H1 (cell line): ENCODE results near the gene PTGDR2. TPM values are rescaled to one million over a fixed set of nuclear protein-coding genes. Genes with fewer than 3 reads are reported as not detected.
"Not testable (repeated sequence)": the region's sequence is repeated elsewhere in the genome, so short reads cannot be mapped to it uniquely, and the experiment has no call there.

ENCODE experiments used
- CTCF ChIA-PET: fragments of 300-600 bp; sonication (Branson Sonifier 250); formaldehyde crosslinking; loops from one replicate; lab custom pipeline; 2021; ENCODE audit not compliant: partially characterized antibody; lab: Charles Lee
- POLR2A ChIA-PET: fragments of 300-600 bp; sonication (Branson Sonifier 250); formaldehyde crosslinking; loops from one replicate; lab custom pipeline; 2021; ENCODE audit warnings: inconsistent platforms; ENCODE audit not compliant: partially characterized antibody; lab: Charles Lee
- DNase-seq, 2 experiments: peaks; one replicate each; pipeline versions ENCODE4 v3.0.0 to v3.0.0-alpha.2; 2010 to 2022; ENCODE audit warnings: low spot score in 2 of 2, low read depth in 1 of 2, mixed read lengths in 1 of 2
- FAIRE-seq: peaks from 2 replicates; lab custom pipeline; 2011; peaks lifted over from hg19 to GRCh38; lab: Jason Lieb, UNC
- H2AFZ ChIP-seq: 2 replicates; pipeline ENCODE4 v1.8.1; 2012; ENCODE audit warnings: low read length, inconsistent platforms
- H2AK5ac ChIP-seq: 2 replicates; pipeline ENCODE4 v1.6.1; 2013; ENCODE audit warnings: low read depth, low read length
- H2BK120ac ChIP-seq: replicated peaks from 2 replicates; pipeline ENCODE3; 2013; ENCODE audit warnings: low read depth, low read length, inconsistent platforms
- H2BK12ac ChIP-seq: 2 replicates; pipeline ENCODE4 v1.6.1; 2013; ENCODE audit warnings: low read depth, low read length
- H2BK15ac ChIP-seq: 2 replicates; pipeline ENCODE4 v1.6.1; 2013; ENCODE audit warnings: low read length
- H2BK20ac ChIP-seq: 2 replicates; pipeline ENCODE4 v1.6.1; 2013; ENCODE audit warnings: low read length
- H2BK5ac ChIP-seq: 2 replicates; pipeline ENCODE4 v1.6.1; 2013; ENCODE audit warnings: low read depth, low read length
- H3K14ac ChIP-seq: 2 replicates; pipeline ENCODE4 v1.6.1; 2013; ENCODE audit warnings: inconsistent platforms; ENCODE audit not compliant: insufficient read length
- H3K18ac ChIP-seq: 2 replicates; pipeline ENCODE4 v1.6.1; 2013; ENCODE audit warnings: low read length; ENCODE audit errors: extremely low read depth
- H3K23ac ChIP-seq: 2 replicates; pipeline ENCODE4 v1.6.1; 2013; ENCODE audit warnings: inconsistent platforms; ENCODE audit not compliant: insufficient read length
- H3K23me2 ChIP-seq: 2 replicates; pipeline ENCODE4 v1.6.1; 2013; ENCODE audit warnings: low read depth, low read length
- H3K27ac ChIP-seq: 2 replicates; pipeline ENCODE4 v1.6.1; 2011; ENCODE audit warnings: low read depth, low read length, inconsistent platforms
- H3K27me3 ChIP-seq, 4 experiments: replicated peaks in 1 of 4; 1 replicate in 1 of 4; 2 replicates in 3 of 4; pipeline versions ENCODE4 v1.6.1 to v1.8.1; 2011 to 2013; ENCODE audit warnings: low read length in 3 of 4, mild to moderate bottlenecking in 3 of 4, inconsistent platforms in 2 of 4, mixed read lengths in 2 of 4, moderate library complexity in 1 of 4; ENCODE audit not compliant: control insufficient read depth in 3 of 4, insufficient read depth in 3 of 4; ENCODE audit errors: extremely low read depth in 1 of 4
- H3K36me3 ChIP-seq, 4 experiments: 2 replicates each; pipeline versions ENCODE4 v1.6.1 to v1.8.1; 2011 to 2013; ENCODE audit warnings: mild to moderate bottlenecking in 4 of 4, low read length in 3 of 4, moderate library complexity in 2 of 4, control low read depth in 1 of 4, inconsistent platforms in 1 of 4; ENCODE audit not compliant: insufficient read depth in 4 of 4, control insufficient read depth in 2 of 4
- H3K4ac ChIP-seq: replicated peaks from 2 replicates; pipeline ENCODE3; 2013; ENCODE audit warnings: low read length, low read depth, mixed read lengths, inconsistent platforms; ENCODE audit not compliant: insufficient read length
- H3K4me1 ChIP-seq, 4 experiments: replicated peaks in 1 of 4; 1 replicate in 1 of 4; 2 replicates in 3 of 4; pipeline versions ENCODE4 v1.6.1 to v1.8.1; 2011 to 2013; ENCODE audit warnings: low read length in 3 of 4, inconsistent platforms in 2 of 4, mixed read lengths in 1 of 4; ENCODE audit not compliant: insufficient read depth in 4 of 4, control insufficient read depth in 3 of 4
- H3K4me2 ChIP-seq, 2 experiments: 2 replicates each; pipeline versions ENCODE4 v1.6.1 to v1.8.1; 2011 to 2013; ENCODE audit warnings: low read depth in 2 of 2, low read length in 2 of 2, control low read depth in 1 of 2, inconsistent platforms in 1 of 2, mild to moderate bottlenecking in 1 of 2; ENCODE audit not compliant: insufficient read depth in 1 of 2
- H3K4me3 ChIP-seq, 4 experiments: fragments of 200-600, 300-600 bp in 1 of 4; sonication (generic), shearing (Covaris generic), sonication (Bioruptor Twin) in 1 of 4; 2 replicates each; pipeline versions ENCODE4 v1.5.1 to v1.8.1; 2011 to 2016; ENCODE audit warnings: low read length in 4 of 4, low read depth in 3 of 4, control low read depth in 2 of 4, inconsistent platforms in 2 of 4, mild to moderate bottlenecking in 2 of 4, mixed read lengths in 1 of 4, moderate library complexity in 1 of 4; ENCODE audit not compliant: insufficient read depth in 2 of 4; ENCODE audit errors: extremely low read depth in 1 of 4
- H3K56ac ChIP-seq: replicated peaks from 2 replicates; pipeline ENCODE3; 2013; ENCODE audit warnings: low read depth, mild to moderate bottlenecking, mixed read lengths, low read length, inconsistent platforms; ENCODE audit not compliant: insufficient read length
- H3K79me1 ChIP-seq: 2 replicates; pipeline ENCODE4 v1.6.1; 2013; ENCODE audit warnings: low read depth, low read length, control low read depth
- H3K79me2 ChIP-seq, 2 experiments: 2 replicates each; pipeline versions ENCODE4 v1.6.1 to v1.8.1; 2012 to 2013; ENCODE audit warnings: low read length in 2 of 2, mild to moderate bottlenecking in 2 of 2, inconsistent platforms in 1 of 2; ENCODE audit not compliant: insufficient read depth in 2 of 2, control insufficient read depth in 1 of 2
- H3K9ac ChIP-seq, 4 experiments: replicated peaks in 1 of 4; 1 replicate in 1 of 4; 2 replicates in 3 of 4; pipeline versions ENCODE4 v1.6.1 to v1.8.1; 2011 to 2013; ENCODE audit warnings: low read depth in 3 of 4, low read length in 3 of 4, control low read depth in 2 of 4, mild to moderate bottlenecking in 2 of 4, moderate library complexity in 2 of 4, inconsistent platforms in 1 of 4; ENCODE audit errors: extremely low read depth in 1 of 4
- H3K9me3 ChIP-seq, 2 experiments: 2 replicates each; pipeline versions ENCODE4 v1.6.1 to v1.8.1; 2012 to 2013; ENCODE audit warnings: mild to moderate bottlenecking in 2 of 2, moderate library complexity in 2 of 2, control low read depth in 1 of 2, inconsistent platforms in 1 of 2, low read depth in 1 of 2, low read length in 1 of 2, mixed read lengths in 1 of 2; ENCODE audit not compliant: insufficient read depth in 2 of 2
- H4K20me1 ChIP-seq, 2 experiments: replicated peaks in 1 of 2; 2 replicates each; pipeline versions ENCODE3 to v1.8.1; 2011 to 2013; ENCODE audit warnings: inconsistent platforms in 2 of 2, low read length in 2 of 2, mild to moderate bottlenecking in 1 of 2; ENCODE audit not compliant: insufficient read depth in 2 of 2, control insufficient read depth in 1 of 2
- H4K5ac ChIP-seq: 2 replicates; pipeline ENCODE4 v1.6.1; 2013; ENCODE audit warnings: low read length, low read depth, mixed read lengths, inconsistent platforms; ENCODE audit not compliant: insufficient read length
- H4K8ac ChIP-seq: 2 replicates; pipeline ENCODE4 v1.8.0; 2013; ENCODE audit warnings: mild to moderate bottlenecking, moderate library complexity, low read length, inconsistent platforms; ENCODE audit not compliant: insufficient read depth; ENCODE audit errors: extremely low read depth
- H4K91ac ChIP-seq: replicated peaks from 2 replicates; pipeline ENCODE3; 2013; ENCODE audit warnings: low read length, mixed read lengths, inconsistent platforms; ENCODE audit not compliant: insufficient read length
- WGBS, 2 experiments: shearing (Covaris generic) in 1 of 2; methylation state at CpG; one replicate each; pipeline versions ENCODE4 v1.1.6 to v1.1.7; 2013 to 2015; ENCODE audit warnings: low lambda C conversion rate in 2 of 2, mixed read lengths in 2 of 2, inconsistent platforms in 1 of 2, low coverage in 1 of 2, missing lambda C conversion rate in 1 of 2; ENCODE audit not compliant: insufficient replicate concordance in 2 of 2, insufficient coverage in 1 of 2, insufficient read length in 1 of 2; ENCODE audit errors: extremely low coverage in 1 of 2, missing lambda C conversion rate in 1 of 2; 5-methylcytosine and 5-hydroxymethylcytosine counted together
- polyA plus RNA-seq, 7 experiments: library from polyadenylated mRNA; depleted of rRNA in 3 of 7; stranded (reverse) in 5 of 7; unstranded in 2 of 7; fragments of >200 nt in 5 of 7; fragments of 200-250 nt in 2 of 7; gene quantifications; 1 replicate in 5 of 7; 2 replicates in 1 of 7; 4 replicates in 1 of 7; pipeline versions ENCODE4 v1.2.1 to v1.2.3, GENCODE V29; 2011 to 2013; ENCODE audit warnings: missing spikeins in 2 of 7, mixed read lengths in 2 of 7
- total RNA-seq: library from RNA; stranded (reverse); fragmentation: NEBNext Ultra II Directional; extraction: Animal tissue kit (Norgen Biotek cat#: 25700); gene quantifications from 2 replicates; pipeline ENCODE4 v1.2.1, GENCODE V29; 2021

The PTGDR2 gene
- total and polyA plus RNA-seq, 2 of the 8 experiments (the other 6 are each of a cell fraction or from before 2014, with no cell fraction given), result 0.20 TPM; not detected in 1

GRCh38 chr11:60823745-60824306 is 31.9 kb downstream of the PTGDR2 start:
- FAIRE-seq, H3K4me1 ChIP-seq, H3K14ac ChIP-seq, H3K56ac ChIP-seq, H2BK5ac ChIP-seq, H3K79me1 ChIP-seq, H2BK20ac ChIP-seq, H4K5ac ChIP-seq, H3K27ac ChIP-seq, H2BK12ac ChIP-seq, H3K4ac ChIP-seq, H3K23me2 ChIP-seq, H2BK120ac ChIP-seq, H3K79me2 ChIP-seq, H3K23ac ChIP-seq, H4K8ac ChIP-seq, H2BK15ac ChIP-seq, H4K20me1 ChIP-seq, POLR2A ChIA-PET, H3K9me3 ChIP-seq, DNase-seq, H3K4me2 ChIP-seq, H3K4me3 ChIP-seq, H3K9ac ChIP-seq, H4K91ac ChIP-seq, H3K36me3 ChIP-seq, H2AK5ac ChIP-seq, H3K27me3 ChIP-seq, H2AFZ ChIP-seq, H3K18ac ChIP-seq: not testable (repeated sequence)
- WGBS, 2 experiments, result 93% methylated on average over 5 of the region's 5 CpGs; no CpG with 5 or more reads in 1 of the 2 experiments
- CTCF ChIA-PET, result interaction anchor here (1.3 to 18.0 kb wide), 5 partner anchors 8 to 76 kb away, joined by 4 to 522 read pairs (median 6); partner anchors contain the start of gene PRPF19
